ENCODE results near the gene SERTM1.

SERTM1 gene

DNA sequence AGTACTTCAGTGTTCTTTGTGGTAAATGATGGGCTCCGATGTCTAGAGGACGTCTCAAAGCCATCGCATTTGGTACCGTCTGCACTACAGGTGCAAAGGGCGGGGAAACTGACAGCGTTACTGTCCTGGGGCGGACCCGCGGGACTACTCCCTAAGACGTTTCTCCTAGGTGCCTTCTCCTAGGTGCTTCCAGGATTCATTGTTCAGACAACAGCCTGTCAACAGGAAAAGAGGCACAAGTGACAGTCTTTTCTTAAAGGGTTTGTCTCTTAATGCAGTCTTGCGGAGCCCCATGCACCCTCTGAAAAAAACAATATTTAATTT, 1.4 kb downstream of the SERTM1 start:
- H3K9ac ChIP-seq (ENCODE audit: low read depth, low read length), result no peak overlapping the region
- H3K4me1 ChIP-seq (ENCODE audit: insufficient read depth, low read length), result no peaks in the 10 kb centered on the region; the same call in 1 of the 2 replicates
- H3K27ac ChIP-seq (ENCODE audit: low read length), result no peak overlapping the region
- no peaks in the 10 kb centered on the region for H3K36me3 ChIP-seq (ENCODE audit: insufficient read depth, low read depth, low read length)
- H3K4me3 ChIP-seq (ENCODE audit: low read length), result peak overlapping the region; percentile 70; the same call in 1 of the 2 replicates
- H3K27me3 ChIP-seq (ENCODE audit: insufficient read depth, low read length), result peaks cover 69% of the 10 kb centered on the region
- no peaks in the 10 kb centered on the region for H3K9me3 ChIP-seq (ENCODE audit: insufficient read depth, low read depth, low read length)

DNA sequence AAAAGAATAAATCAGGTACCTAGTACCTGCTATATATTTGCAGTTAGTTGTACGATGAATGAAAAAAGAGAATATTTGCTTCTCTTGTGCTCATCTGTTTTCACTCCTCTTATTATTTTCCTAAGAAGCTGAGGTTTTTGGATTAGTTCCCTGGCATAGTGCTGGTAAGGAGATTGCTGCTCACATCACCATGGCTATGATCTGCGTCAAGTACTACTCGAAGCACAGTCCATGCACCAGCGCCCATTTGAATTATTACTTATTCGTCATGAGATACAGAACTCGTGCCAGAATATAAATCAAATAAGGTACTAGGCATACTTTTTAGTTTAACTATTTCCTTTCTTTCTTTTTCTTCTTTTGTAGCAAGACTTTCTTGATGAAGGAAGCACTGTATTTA, 7.1 kb downstream of the SERTM1 start:
- Histone ChIP-seq H3K9ac (ENCODE audit: low read depth, low read length) (no peak overlapping the region), H3K9me3 (ENCODE audit: insufficient read depth, low read depth, low read length) (no peaks in the 10 kb centered on the region), H3K27ac (ENCODE audit: low read length) (no peak overlapping the region), H3K4me3 (ENCODE audit: low read length) (no peak overlapping the region), H3K27me3 (ENCODE audit: insufficient read depth, low read length) (peaks cover 21% of the 10 kb centered on the region), H3K36me3 (ENCODE audit: insufficient read depth, low read depth, low read length) (no peaks in the 10 kb centered on the region), H3K4me1 (ENCODE audit: insufficient read depth, low read length) (no peaks in the 10 kb centered on the region; the same call in 1 of the 2 replicates)

DNA sequence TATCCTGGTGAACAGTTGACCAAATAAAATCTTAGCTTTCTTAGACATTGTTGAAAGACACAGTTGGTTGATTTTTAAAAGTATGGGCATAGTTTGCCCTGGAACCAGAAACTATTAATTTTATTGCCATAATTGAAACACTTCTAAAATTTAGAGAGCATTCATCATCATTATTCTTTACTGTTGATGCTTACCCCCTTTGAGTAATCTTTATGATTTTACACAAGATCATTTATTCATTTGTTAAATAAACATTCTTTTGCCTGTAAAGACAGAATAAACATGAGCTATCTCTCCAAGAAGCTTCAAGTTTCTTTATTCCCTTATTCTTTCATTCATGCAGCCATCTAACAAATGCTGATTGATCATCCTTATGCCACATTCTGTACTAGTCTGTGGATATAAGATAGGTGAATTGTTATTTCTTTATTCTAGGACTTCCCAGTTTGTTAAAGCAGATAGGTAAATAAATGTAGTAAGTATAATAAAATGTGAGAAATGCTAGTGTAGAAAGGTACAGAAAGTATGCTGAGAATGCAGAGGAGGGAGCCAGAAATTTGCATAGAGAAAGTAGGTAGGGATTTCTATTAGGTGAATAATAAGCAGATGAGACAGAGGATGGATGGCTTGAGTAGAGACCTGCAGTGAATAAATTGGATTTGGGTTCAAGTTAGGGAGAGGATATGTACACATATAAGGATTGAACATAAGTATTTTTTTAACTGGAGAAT, 8.2 kb downstream of the SERTM1 start:
- Histone ChIP-seq H3K36me3 (ENCODE audit: insufficient read depth, low read depth, low read length) (no peaks in the 10 kb centered on the region), H3K9ac (ENCODE audit: low read depth, low read length) (no peak overlapping the region), H3K27ac (ENCODE audit: low read length) (no peak overlapping the region), H3K4me1 (ENCODE audit: insufficient read depth, low read length) (no peaks in the 10 kb centered on the region; the same call in 1 of the 2 replicates), H3K9me3 (ENCODE audit: insufficient read depth, low read depth, low read length) (no peaks in the 10 kb centered on the region), H3K4me3 (ENCODE audit: low read length) (no peak overlapping the region), H3K27me3 (ENCODE audit: insufficient read depth, low read length) (peaks cover 10% of the 10 kb centered on the region)

DNA sequence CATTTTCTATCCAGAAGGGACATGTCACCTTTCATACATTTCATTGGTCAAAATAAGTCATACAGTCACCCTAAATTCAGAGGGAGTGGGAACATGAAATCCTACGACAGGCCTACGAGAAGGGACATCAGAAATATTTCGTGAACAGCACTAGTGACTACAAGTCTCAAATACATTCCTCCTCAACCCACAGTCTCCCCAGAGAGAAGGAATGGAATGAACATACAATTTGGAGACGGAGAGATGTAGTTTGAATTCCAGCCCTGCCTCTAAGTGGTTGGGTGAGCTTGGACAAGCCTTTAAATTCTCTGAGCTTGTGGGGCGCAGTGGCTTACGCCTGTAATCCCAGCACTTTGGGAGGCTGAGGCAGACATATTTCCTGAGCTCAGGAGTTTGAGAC, 9.9 kb downstream of the SERTM1 start:
- Histone ChIP-seq H3K9me3 (ENCODE audit: insufficient read depth, low read depth, low read length) (no peaks in the 10 kb centered on the region), H3K4me3 (ENCODE audit: low read length) (no peak overlapping the region), H3K36me3 (ENCODE audit: insufficient read depth, low read depth, low read length) (no peaks in the 10 kb centered on the region), H3K27ac (ENCODE audit: low read length) (no peak overlapping the region), H3K4me1 (ENCODE audit: insufficient read depth, low read length) (no peaks in the 10 kb centered on the region; the same call in 1 of the 2 replicates), H3K9ac (ENCODE audit: low read depth, low read length) (no peak overlapping the region), H3K27me3 (ENCODE audit: insufficient read depth, low read length) (no peaks in the 10 kb centered on the region)

- H3K27ac ChIP-seq (ENCODE audit: low read length), result no peak overlapping the region
- H3K4me1 ChIP-seq (ENCODE audit: insufficient read depth, low read length), result no peaks in the 10 kb centered on the region; the same call in 1 of the 2 replicates
- H3K9ac ChIP-seq (ENCODE audit: low read depth, low read length), result no peak overlapping the region
- no peak overlapping the region for H3K4me3 ChIP-seq (ENCODE audit: low read length)
- no peaks in the 10 kb centered on the region for H3K9me3 ChIP-seq (ENCODE audit: insufficient read depth, low read depth, low read length)
- no peaks in the 10 kb centered on the region for H3K27me3 ChIP-seq (ENCODE audit: insufficient read depth, low read length)
- no peaks in the 10 kb centered on the region for H3K36me3 ChIP-seq (ENCODE audit: insufficient read depth, low read depth, low read length)
These were observed 12.1 kb downstream of the SERTM1 start for GRCh38 chr13:36685927-36686326.

DNA sequence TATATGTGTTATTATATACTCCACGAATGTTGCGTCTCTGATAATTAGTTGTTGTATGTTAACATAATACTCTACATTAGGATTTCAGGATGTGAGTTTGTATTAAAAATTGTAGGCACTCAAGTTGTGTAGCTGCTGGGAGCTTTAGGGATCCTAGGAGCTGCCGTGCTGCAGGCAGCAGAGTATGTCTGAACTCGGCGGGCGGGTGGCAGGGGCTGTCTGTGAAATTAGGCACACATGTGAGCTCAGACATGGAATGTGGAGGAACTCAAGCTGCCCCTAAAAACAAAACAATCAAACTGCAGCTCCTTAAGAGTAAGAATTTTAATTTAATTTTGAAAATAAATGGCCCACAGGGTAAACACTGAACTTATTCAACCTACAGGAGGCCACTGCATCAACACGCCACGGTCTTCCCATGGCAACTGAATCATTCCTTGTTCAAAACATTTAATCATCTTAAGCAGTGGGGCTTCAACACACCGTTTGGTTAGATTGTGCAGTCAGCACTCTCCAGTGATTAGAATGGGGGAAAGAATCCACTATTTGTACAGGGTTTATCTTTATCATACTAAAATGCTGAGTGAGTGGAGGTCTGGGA, 22.7 kb downstream of the SERTM1 start:
- Histone ChIP-seq H3K4me3 (ENCODE audit: low read length) (no peak overlapping the region), H3K27ac (ENCODE audit: low read length) (no peak overlapping the region), H3K9ac (ENCODE audit: low read depth, low read length) (no peak overlapping the region), H3K4me1 (ENCODE audit: insufficient read depth, low read length) (no peaks in the 10 kb centered on the region), H3K9me3 (ENCODE audit: insufficient read depth, low read depth, low read length) (no peaks in the 10 kb centered on the region), H3K36me3 (ENCODE audit: insufficient read depth, low read depth, low read length) (no peaks in the 10 kb centered on the region), H3K27me3 (ENCODE audit: insufficient read depth, low read length) (no peaks in the 10 kb centered on the region)

- no peaks in the 10 kb centered on the region for H3K9me3 ChIP-seq (ENCODE audit: insufficient read depth, low read depth, low read length)
- H3K27me3 ChIP-seq (ENCODE audit: insufficient read depth, low read length), result no peaks in the 10 kb centered on the region
- H3K9ac ChIP-seq (ENCODE audit: low read depth, low read length), result no peak overlapping the region
- no peak overlapping the region for H3K4me3 ChIP-seq (ENCODE audit: low read length)
- H3K36me3 ChIP-seq (ENCODE audit: insufficient read depth, low read depth, low read length), result no peaks in the 10 kb centered on the region
- H3K4me1 ChIP-seq (ENCODE audit: insufficient read depth, low read length), result no peaks in the 10 kb centered on the region
- H3K27ac ChIP-seq (ENCODE audit: low read length), result no peak overlapping the region
These were observed 26.4 kb downstream of the SERTM1 start for GRCh38 chr13:36700170-36700569.

GRCh38 chr13:36706755-36707154, 32.9 kb downstream of the SERTM1 start:
- H3K4me3 ChIP-seq (ENCODE audit: low read length), result no peak overlapping the region
- no peaks in the 10 kb centered on the region for H3K4me1 ChIP-seq (ENCODE audit: insufficient read depth, low read length)
- no peaks in the 10 kb centered on the region for H3K9me3 ChIP-seq (ENCODE audit: insufficient read depth, low read depth, low read length)
- no peaks in the 10 kb centered on the region for H3K36me3 ChIP-seq (ENCODE audit: insufficient read depth, low read depth, low read length)
- no peak overlapping the region for H3K9ac ChIP-seq (ENCODE audit: low read depth, low read length)
- H3K27ac ChIP-seq (ENCODE audit: low read length), result no peak overlapping the region
- H3K27me3 ChIP-seq (ENCODE audit: insufficient read depth, low read length), result no peaks in the 10 kb centered on the region

GRCh38 chr13:36709136-36709890, 35.5 kb downstream of the SERTM1 start:
- Histone ChIP-seq H3K4me1 (ENCODE audit: insufficient read depth, low read length) (0 out of 2 replicates have a peak, but pooled peaks cover 3% of the 10 kb centered on the region), H3K4me3 (ENCODE audit: low read length) (no peak overlapping the region), H3K9ac (ENCODE audit: low read depth, low read length) (no peak overlapping the region), H3K9me3 (ENCODE audit: insufficient read depth, low read depth, low read length) (no peaks in the 10 kb centered on the region), H3K36me3 (ENCODE audit: insufficient read depth, low read depth, low read length) (no peaks in the 10 kb centered on the region), H3K27ac (ENCODE audit: low read length) (no peak overlapping the region), H3K27me3 (ENCODE audit: insufficient read depth, low read length) (no peaks in the 10 kb centered on the region)

DNA sequence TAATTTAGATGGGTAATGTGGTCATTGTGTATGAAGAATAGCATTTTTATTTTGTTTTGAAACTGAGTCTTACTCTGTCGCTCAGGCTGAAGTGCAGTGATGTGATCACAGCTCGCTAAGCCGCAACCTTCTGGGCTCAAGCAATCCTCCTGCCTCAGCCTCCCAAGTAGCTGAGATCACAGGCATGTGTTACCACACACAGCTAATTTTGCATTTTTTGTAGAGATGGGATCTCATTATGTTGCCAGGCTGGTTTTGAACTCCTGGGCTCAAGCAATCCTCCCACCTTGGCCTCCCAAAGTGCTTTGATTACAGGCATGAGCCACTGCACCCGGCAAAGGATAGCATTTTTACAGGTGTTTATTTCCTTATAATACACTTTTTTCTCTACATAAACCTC, 36.6 kb downstream of the SERTM1 start:
- Histone ChIP-seq H3K36me3 (ENCODE audit: insufficient read depth, low read depth, low read length) (no peaks in the 10 kb centered on the region), H3K9me3 (ENCODE audit: insufficient read depth, low read depth, low read length) (no peaks in the 10 kb centered on the region), H3K4me3 (ENCODE audit: low read length) (no peak overlapping the region), H3K9ac (ENCODE audit: low read depth, low read length) (no peak overlapping the region), H3K4me1 (ENCODE audit: insufficient read depth, low read length) (0 out of 2 replicates have a peak, but pooled peaks cover 3% of the 10 kb centered on the region), H3K27me3 (ENCODE audit: insufficient read depth, low read length) (no peaks in the 10 kb centered on the region), H3K27ac (ENCODE audit: low read length) (no peak overlapping the region)

DNA sequence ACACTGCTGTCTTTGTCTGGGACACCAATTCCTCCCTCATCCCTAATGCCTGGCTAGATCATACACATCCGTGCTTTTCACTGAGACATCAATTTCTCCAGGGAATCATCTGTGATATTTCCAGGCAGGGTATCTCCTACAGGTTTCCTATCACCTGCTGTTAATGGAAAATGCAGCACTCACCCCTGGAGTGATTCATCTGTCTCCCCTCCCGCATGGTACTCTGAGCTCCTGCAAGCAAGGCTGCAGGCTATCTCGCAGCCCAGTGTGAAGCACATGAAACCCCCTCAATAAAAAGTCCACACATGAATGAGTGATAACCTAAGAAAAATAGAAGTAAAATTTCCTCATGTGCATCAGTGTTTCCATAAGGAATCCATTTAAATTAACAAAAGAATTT, 38.5 kb downstream of the SERTM1 start:
- no peaks in the 10 kb centered on the region for H3K27me3 ChIP-seq (ENCODE audit: insufficient read depth, low read length)
- H3K4me3 ChIP-seq (ENCODE audit: low read length), result no peak overlapping the region
- 0 out of 2 replicates have a peak, but pooled peaks cover 3% of the 10 kb centered on the region for H3K4me1 ChIP-seq (ENCODE audit: insufficient read depth, low read length)
- no peaks in the 10 kb centered on the region for H3K9me3 ChIP-seq (ENCODE audit: insufficient read depth, low read depth, low read length)
- no peaks in the 10 kb centered on the region for H3K36me3 ChIP-seq (ENCODE audit: insufficient read depth, low read depth, low read length)
- H3K9ac ChIP-seq (ENCODE audit: low read depth, low read length), result no peak overlapping the region
- no peak overlapping the region for H3K27ac ChIP-seq (ENCODE audit: low read length)

- Histone ChIP-seq H3K36me3 (ENCODE audit: insufficient read depth, low read depth, low read length) (no peaks in the 10 kb centered on the region), H3K27ac (ENCODE audit: low read length) (no peak overlapping the region)
These were observed 39.0 kb downstream of the SERTM1 start for GRCh38 chr13:36712770-36713169.

More at GRCh38 chr13:36712770-36713169, 39.0 kb downstream of the SERTM1 start:
- Histone ChIP-seq H3K9ac (ENCODE audit: low read depth, low read length) (no peak overlapping the region), H3K4me3 (ENCODE audit: low read length) (no peak overlapping the region), H3K9me3 (ENCODE audit: insufficient read depth, low read depth, low read length) (no peaks in the 10 kb centered on the region), H3K4me1 (ENCODE audit: insufficient read depth, low read length) (0 out of 2 replicates have a peak, but pooled peaks cover 3% of the 10 kb centered on the region), H3K27me3 (ENCODE audit: insufficient read depth, low read length) (no peaks in the 10 kb centered on the region)
